HG03139 (cell line): ENCODE results near the gene NAALADL2.
"Not testable (repeated sequence)": the region's sequence is repeated elsewhere in the genome, so short reads cannot be mapped to it uniquely, and the experiment has no call there.

Experiments used
- ATAC-seq: cut with Tn5 transposase; IDR thresholded peaks from one replicate; pipeline ENCODE4 v1.9.1; 2021; ENCODE audit not compliant: unreplicated experiment

NAALADL2 gene

GRCh38 chr3:175068587-175068986 is 209.5 kb downstream of the NAALADL2 start:
- ATAC-seq: no peak

GRCh38 chr3:175070946-175071345 is 211.8 kb downstream of the NAALADL2 start:
- ATAC-seq: no peak

GRCh38 chr3:175073219-175073905 is 214.2 kb downstream of the NAALADL2 start:
- ATAC-seq: no peak

GRCh38 chr3:175075269-175075668 is 216.1 kb downstream of the NAALADL2 start:
- ATAC-seq: no peak

- ATAC-seq: no peak
Measured at GRCh38 chr3:175077216-175077615, 218.1 kb downstream of the NAALADL2 start.

- no peak for ATAC-seq
Measured at GRCh38 chr3:175082631-175083030, 223.5 kb downstream of the NAALADL2 start.

GRCh38 chr3:175087128-175087527 is 228.0 kb downstream of the NAALADL2 start:
- ATAC-seq: not testable (repeated sequence)

- no peak for ATAC-seq
Measured at GRCh38 chr3:175088766-175089380, 229.7 kb downstream of the NAALADL2 start.

GRCh38 chr3:175091426-175092114 is 232.4 kb downstream of the NAALADL2 start:
- no peak for ATAC-seq

- ATAC-seq: no peak
Measured at GRCh38 chr3:175093748-175094147, 234.6 kb downstream of the NAALADL2 start.

- ATAC-seq: no peak
Measured at GRCh38 chr3:175094344-175094743, 235.2 kb downstream of the NAALADL2 start.

GRCh38 chr3:175098644-175099043 is 239.5 kb downstream of the NAALADL2 start:
- ATAC-seq: no peak

- ATAC-seq: no peak
Measured at GRCh38 chr3:175102161-175102560, 243.0 kb downstream of the NAALADL2 start.

- ATAC-seq: no peak
Measured at GRCh38 chr3:175103298-175103697, 244.2 kb downstream of the NAALADL2 start.

GRCh38 chr3:175105066-175105465 is 245.9 kb downstream of the NAALADL2 start:
- no peak for ATAC-seq

GRCh38 chr3:175107231-175107630 is 248.1 kb downstream of the NAALADL2 start:
- ATAC-seq: no peak

GRCh38 chr3:175107995-175108394 is 248.9 kb downstream of the NAALADL2 start:
- no peak for ATAC-seq

- ATAC-seq: no peak
Measured at GRCh38 chr3:175108613-175109151, 249.5 kb downstream of the NAALADL2 start.

GRCh38 chr3:175111036-175111435 is 251.9 kb downstream of the NAALADL2 start:
- ATAC-seq: no peak

GRCh38 chr3:175118382-175118941 is 259.3 kb downstream of the NAALADL2 start:
- no peak for ATAC-seq

GRCh38 chr3:175121225-175121624 is 262.1 kb downstream of the NAALADL2 start:
- no peak for ATAC-seq
